Left lung (tissue), 10 donors: ENCODE results near the gene PLXNA2. TPM values are rescaled to one million over a fixed set of nuclear protein-coding genes. Genes with fewer than 3 reads are reported as not detected.

Source experiments
- ATAC-seq: fragments of 200-7000 bp; cut with Tn5 transposase; one replicate; pipeline ENCODE4 v1.9.1; 2020; ENCODE audit warnings: moderate library complexity
- DNase-seq, 4 donors: peaks; one replicate each; pipeline ENCODE4 v3.0.0-alpha.2; 2013 to 2020
- H3K27ac ChIP-seq, 2 donors: fragments of 200-600 bp; sonication (generic) in 1 of 2; one replicate each; pipeline versions ENCODE4 v1.5.0 to v1.8.0; 2020 to 2021
- H3K27me3 ChIP-seq, 2 donors: fragments of 200-600 bp; sonication (generic) in 1 of 2; one replicate each; pipeline versions ENCODE4 v1.5.0 to v1.8.0; 2020 to 2021
- H3K36me3 ChIP-seq, 2 donors: fragments of 200-600 bp; sonication (generic) in 1 of 2; one replicate each; pipeline versions ENCODE4 v1.5.0 to v1.8.0; 2020 to 2021
- H3K4me1 ChIP-seq, 2 donors: fragments of 200-600 bp; one replicate each; pipeline ENCODE4 v1.8.0; 2021
- H3K4me3 ChIP-seq, 2 donors: fragments of 200-600 bp; sonication (generic) in 1 of 2; one replicate each; pipeline versions ENCODE4 v1.5.0 to v1.8.0; 2020 to 2021; ENCODE audit warnings: mild to moderate bottlenecking in 1 of 2
- H3K9me3 ChIP-seq, 2 donors: fragments of 200-600 bp; sonication (generic) in 1 of 2; one replicate each; pipeline versions ENCODE4 v1.5.0 to v1.8.0; 2020 to 2021
- intact Hi-C, 2 donors: fragments of 100-400 bp; cut with DNase I; formaldehyde crosslinking; loops; one replicate each; pipeline versions ENCODE4 v1.11.2 to v1.14.2; 2022
- polyA plus RNA-seq, 6 donors: library from polyadenylated mRNA; unstranded; fragments of 120-200 nt; gene quantifications; one replicate each; pipeline ENCODE4 v1.2.1, GENCODE V29; 2013; ENCODE audit not compliant: insufficient read length in 6 of 6
- total RNA-seq, 2 donors: library from RNA; stranded (reverse); fragmentation: NEBNext Ultra II Directional; extraction: Animal tissue kit (Norgen Biotek cat#: 25700); gene quantifications; one replicate each; pipeline ENCODE4 v1.2.1, GENCODE V29; 2021
- TF ChIP-seq, protein P1 (sequence below), 2 donors: fragments of 200-600 bp; sonication (generic) in 1 of 2; IDR thresholded peaks; one replicate each; pipeline versions ENCODE4 v1.5.0 to v1.8.0; 2021; ENCODE audit warnings: antibody characterized with exemption in 2 of 2
- donor health status: DM: no; HTN: yes; CAD: no.
- donor health status: DM: no; HTN: no; CAD: no.

The PLXNA2 gene
- total and polyA plus RNA-seq, 8 donors, result 21.4 to 92.8 (median 34.0) TPM

DNA sequence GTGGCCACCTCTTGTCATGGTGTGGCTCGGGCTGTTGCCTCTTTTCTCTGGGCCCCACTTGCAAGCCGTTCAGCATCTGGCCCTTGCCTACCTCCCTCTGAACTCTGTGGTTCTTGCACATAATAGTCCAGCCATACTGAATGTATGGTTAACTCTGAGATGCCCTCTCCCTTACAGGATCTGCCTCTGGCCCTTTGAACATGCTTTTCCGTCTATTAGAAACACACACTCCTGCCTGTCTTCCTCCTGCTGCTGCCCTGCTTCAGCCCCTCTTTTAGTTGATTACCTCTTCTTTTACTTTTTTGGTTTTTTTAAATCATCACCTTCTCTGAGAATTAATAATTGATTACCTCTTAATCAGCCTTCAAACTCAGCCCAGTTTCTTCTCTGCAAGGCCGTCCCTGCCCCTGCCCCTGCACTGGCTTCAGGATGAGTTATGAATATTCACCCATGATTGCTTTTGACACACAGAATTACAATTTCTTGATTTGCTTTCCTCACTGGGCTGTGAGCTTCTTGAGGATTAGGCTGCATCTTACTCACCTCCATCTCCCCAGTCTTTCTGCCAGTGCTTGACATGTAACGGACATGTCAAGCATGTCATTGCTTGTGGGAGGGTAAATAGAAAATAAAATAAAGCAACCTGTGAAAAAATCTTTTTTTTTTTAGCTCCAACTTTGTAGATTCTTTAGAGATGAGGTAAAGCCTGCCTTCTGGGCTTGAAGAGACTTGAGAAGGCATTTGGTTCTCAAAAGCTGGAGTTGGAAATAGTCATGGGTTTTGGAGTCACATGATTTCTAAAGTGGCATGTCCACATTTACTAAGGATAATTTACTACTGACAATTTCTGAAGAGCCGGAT, 158.3 kb downstream of the PLXNA2 start:
- Histone ChIP-seq H3K4me3 (no peak overlapping the region), H3K4me1 (peaks cover 5 to 21% of the 10 kb centered on the region in 2 donors), H3K36me3 (peaks cover 0 to 60% of the 10 kb centered on the region in 2 donors), H3K27ac (peak overlapping the region; percentile 36 to 45), H3K27me3 (no peaks in the 10 kb centered on the region), H3K9me3 (no peaks in the 10 kb centered on the region)
- TF ChIP-seq, protein P1, sequence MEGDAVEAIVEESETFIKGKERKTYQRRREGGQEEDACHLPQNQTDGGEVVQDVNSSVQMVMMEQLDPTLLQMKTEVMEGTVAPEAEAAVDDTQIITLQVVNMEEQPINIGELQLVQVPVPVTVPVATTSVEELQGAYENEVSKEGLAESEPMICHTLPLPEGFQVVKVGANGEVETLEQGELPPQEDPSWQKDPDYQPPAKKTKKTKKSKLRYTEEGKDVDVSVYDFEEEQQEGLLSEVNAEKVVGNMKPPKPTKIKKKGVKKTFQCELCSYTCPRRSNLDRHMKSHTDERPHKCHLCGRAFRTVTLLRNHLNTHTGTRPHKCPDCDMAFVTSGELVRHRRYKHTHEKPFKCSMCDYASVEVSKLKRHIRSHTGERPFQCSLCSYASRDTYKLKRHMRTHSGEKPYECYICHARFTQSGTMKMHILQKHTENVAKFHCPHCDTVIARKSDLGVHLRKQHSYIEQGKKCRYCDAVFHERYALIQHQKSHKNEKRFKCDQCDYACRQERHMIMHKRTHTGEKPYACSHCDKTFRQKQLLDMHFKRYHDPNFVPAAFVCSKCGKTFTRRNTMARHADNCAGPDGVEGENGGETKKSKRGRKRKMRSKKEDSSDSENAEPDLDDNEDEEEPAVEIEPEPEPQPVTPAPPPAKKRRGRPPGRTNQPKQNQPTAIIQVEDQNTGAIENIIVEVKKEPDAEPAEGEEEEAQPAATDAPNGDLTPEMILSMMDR (IDR thresholded peaks at IDR 0.05), result no peak
- intact Hi-C loops, result no loop called here
- ATAC-seq (peak; percentile 34), DNase-seq (no peak)

DNA sequence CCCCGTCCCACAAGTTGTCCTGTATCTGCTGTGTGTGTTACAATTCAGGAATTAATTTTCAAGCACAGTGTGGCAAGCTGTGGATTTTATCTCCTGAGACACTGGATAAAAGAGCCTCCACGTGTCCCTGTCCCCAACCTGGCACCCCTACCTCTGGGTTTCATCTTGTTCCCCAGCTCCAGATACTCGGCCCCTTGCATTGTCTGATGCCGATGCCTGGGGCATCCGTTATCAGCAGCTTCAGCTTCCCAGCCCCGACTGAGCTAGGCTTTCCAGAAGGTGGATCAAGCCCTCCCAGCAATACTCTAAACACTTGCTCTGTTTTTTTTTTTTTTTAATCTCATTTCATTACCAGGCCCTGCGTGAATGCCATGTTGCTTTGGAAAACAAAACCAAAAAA, 159.4 kb downstream of the PLXNA2 start:
- Histone ChIP-seq H3K27ac (no peak overlapping the region), H3K4me1 (peaks cover 5 to 10% of the 10 kb centered on the region in 2 donors), H3K9me3 (no peaks in the 10 kb centered on the region), H3K27me3 (no peaks in the 10 kb centered on the region), H3K4me3 (no peak overlapping the region), H3K36me3 (peaks cover 0 to 55% of the 10 kb centered on the region in 2 donors)
- ATAC-seq (no peak), DNase-seq (no peak)
- TF ChIP-seq, protein P1 (IDR thresholded peaks at IDR 0.05), result no peak
- intact Hi-C loops, result no loop called here

DNA sequence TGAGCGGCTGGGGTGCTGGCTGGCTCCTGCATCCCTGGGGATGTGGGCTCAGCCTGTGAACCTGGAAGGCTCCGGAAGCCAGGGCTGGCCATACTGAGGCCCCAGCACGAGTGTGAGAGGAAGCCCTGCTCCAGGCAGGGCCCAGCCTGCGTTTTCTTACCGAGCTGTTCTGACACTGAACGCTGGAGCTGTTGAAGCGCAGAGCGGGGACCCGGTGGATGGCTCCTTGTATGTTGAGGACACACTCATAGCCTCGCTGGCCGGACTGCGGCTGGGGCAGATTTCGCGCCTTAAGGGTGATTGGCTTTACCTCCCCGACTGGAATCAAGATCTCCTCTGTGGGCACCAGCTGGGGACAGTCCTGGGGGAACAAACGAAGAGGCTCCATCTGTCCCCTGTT, 160.0 kb downstream of the PLXNA2 start:
- H3K4me1 ChIP-seq, result peaks cover 5 to 8% of the 10 kb centered on the region in 2 donors
- intact Hi-C loops, result no loop called here
- peaks cover 0 to 58% of the 10 kb centered on the region in 2 donors for H3K36me3 ChIP-seq
- no peak for ATAC-seq
- no peak overlapping the region for H3K4me3 ChIP-seq
- no peaks in the 10 kb centered on the region for H3K9me3 ChIP-seq
- TF ChIP-seq, protein P1 (IDR thresholded peaks at IDR 0.05), result no peak
- no peak for DNase-seq
- no peaks in the 10 kb centered on the region for H3K27me3 ChIP-seq
- H3K27ac ChIP-seq, result no peak overlapping the region

DNA sequence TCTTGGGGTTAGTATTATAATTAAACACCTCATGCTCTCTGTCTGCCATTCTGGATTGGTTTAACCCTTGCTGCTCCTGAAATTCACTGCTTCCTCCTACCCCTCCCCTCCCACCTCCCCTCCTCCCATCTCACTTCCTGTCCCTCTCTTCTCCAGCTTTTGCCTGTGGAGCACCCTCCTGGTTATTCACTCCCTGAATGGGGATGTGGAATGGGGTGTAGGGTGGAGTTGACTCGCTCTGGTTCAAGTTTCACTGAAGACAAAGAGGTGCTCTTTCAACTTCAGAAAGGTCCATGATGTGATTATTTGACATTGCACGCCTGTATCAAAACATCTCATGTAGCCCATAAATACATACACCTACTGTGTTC, 160.5 kb downstream of the PLXNA2 start:
- TF ChIP-seq, protein P1 (IDR thresholded peaks at IDR 0.05), result no peak
- Histone ChIP-seq H3K4me1 (peaks cover 5 to 8% of the 10 kb centered on the region in 2 donors), H3K4me3 (no peak overlapping the region), H3K27ac (no peak overlapping the region), H3K27me3 (no peaks in the 10 kb centered on the region), H3K36me3 (peaks cover 0 to 60% of the 10 kb centered on the region in 2 donors), H3K9me3 (no peaks in the 10 kb centered on the region)
- intact Hi-C loops, result no loop called here
- DNase-seq (no peak), ATAC-seq (no peak)

DNA sequence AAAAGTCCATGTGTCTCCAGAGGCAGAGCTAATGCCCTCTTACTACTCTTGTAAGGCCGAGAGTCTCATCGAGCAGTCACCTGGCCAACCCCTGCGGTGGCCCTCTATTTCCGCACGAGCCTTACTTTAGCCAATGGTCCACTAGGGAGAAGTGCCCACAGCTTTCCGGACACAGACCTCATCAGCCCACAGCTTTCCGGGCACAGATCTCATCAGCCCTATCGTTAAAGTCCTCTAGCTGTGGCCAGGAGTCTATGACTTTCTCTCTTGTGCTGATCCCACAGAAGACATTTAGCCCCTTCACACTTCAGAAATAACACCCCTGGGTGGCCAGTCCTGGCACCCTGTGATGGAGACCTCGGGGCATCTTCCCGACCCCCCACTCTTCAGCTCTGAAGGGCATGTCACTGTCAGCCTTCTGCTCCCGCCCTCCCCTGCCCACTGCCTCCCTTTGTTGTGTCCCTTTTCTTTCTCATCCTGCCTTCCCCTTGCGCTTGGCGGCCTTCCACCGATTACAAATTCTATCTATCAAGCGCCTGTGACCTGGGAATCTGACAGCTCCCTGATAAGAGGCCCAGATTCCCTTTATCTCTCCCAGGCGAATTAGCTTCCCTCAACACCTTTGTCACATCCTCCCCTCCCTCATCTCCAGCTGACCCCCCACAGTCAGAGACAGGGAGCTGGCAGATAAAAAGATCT, 161.0 kb downstream of the PLXNA2 start:
- peaks cover 0 to 61% of the 10 kb centered on the region in 2 donors for H3K36me3 ChIP-seq
- no peak for ATAC-seq
- TF ChIP-seq, protein P1 (IDR thresholded peaks at IDR 0.05), result no peak

More for the DNA sequence above, 161.0 kb downstream of the PLXNA2 start:
- Histone ChIP-seq H3K4me1 (peaks cover 5 to 8% of the 10 kb centered on the region in 2 donors), H3K9me3 (no peaks in the 10 kb centered on the region), H3K4me3 (no peak overlapping the region), H3K27ac (no peak overlapping the region), H3K27me3 (no peaks in the 10 kb centered on the region)
- DNase-seq, result no peak
- intact Hi-C loops, result no loop called here
